H1 (cell line): ENCODE measurements around the gene ZNF808. TPM values are rescaled to one million over a fixed set of nuclear protein-coding genes. Genes with fewer than 3 reads are reported as not detected.

Experiments used
- ASH2L ChIP-seq: fragments of 200-600, 300-600 bp; sonication (generic); IDR thresholded peaks from one replicate; pipeline ENCODE4 v1.7.1; 2017; ENCODE audit warnings: low read length
- BACH1 ChIP-seq: IDR thresholded peaks from 2 replicates; pipeline ENCODE4 v1.6.1; 2012; ENCODE audit warnings: low read length, improper control_type of control experiment
- BCL11A ChIP-seq, 2 experiments: IDR thresholded peaks; one replicate each; pipeline ENCODE4 v1.6.1; 2011; ENCODE audit warnings: low read depth in 2 of 2, low read length in 2 of 2, mild to moderate bottlenecking in 2 of 2
- E2F6 ChIP-seq: IDR thresholded peaks from 2 replicates; pipeline ENCODE4 v1.6.1; 2012; ENCODE audit warnings: inconsistent platforms
- FOSL1 ChIP-seq: IDR thresholded peaks from 2 replicates; pipeline ENCODE4 v1.6.1; 2011; ENCODE audit warnings: mild to moderate bottlenecking, low read depth, low read length, moderate library complexity; ENCODE audit not compliant: insufficient read depth
- JUND ChIP-seq: IDR thresholded peaks from 2 replicates; pipeline ENCODE4 v1.6.1; 2011; ENCODE audit warnings: mild to moderate bottlenecking, improper control_type of control experiment, low read length
- KDM4A ChIP-seq: IDR thresholded peaks from one replicate; pipeline ENCODE4 v1.7.1; 2012; ENCODE audit warnings: low read depth, mild to moderate bottlenecking, moderate library complexity, low read length, inconsistent platforms; ENCODE audit not compliant: severe bottlenecking
- PHF8 ChIP-seq: fragments of 200-600 bp; sonication (generic); conservative IDR thresholded peaks from 2 replicates; pipeline ENCODE4 v1.7.1; 2012; ENCODE audit warnings: low read depth, mild to moderate bottlenecking, inconsistent platforms, low read length, moderate library complexity
- POLR2A ChIP-seq, 2 experiments: IDR thresholded peaks; 1 replicate in 1 of 2; 2 replicates in 1 of 2; pipeline ENCODE4 v1.6.1; 2011; ENCODE audit warnings: low read depth in 2 of 2, low read length in 2 of 2, mild to moderate bottlenecking in 2 of 2; ENCODE audit errors: control extremely low read depth in 1 of 2
- SAP30 ChIP-seq: fragments of 300-600 bp; sonication (generic); IDR thresholded peaks from 2 replicates; pipeline ENCODE4 v1.7.1; 2012; ENCODE audit warnings: low read length, moderate library complexity, mild to moderate bottlenecking, inconsistent platforms; ENCODE audit not compliant: insufficient read depth, insufficient replicate concordance
- SIN3A ChIP-seq, 2 experiments: IDR thresholded peaks in 1 of 2; conservative IDR thresholded peaks in 1 of 2; 2 replicates each; pipeline ENCODE4 v1.6.1; 2011 to 2012; ENCODE audit warnings: low read length in 2 of 2, improper control_type of control experiment in 1 of 2, low read depth in 1 of 2, mild to moderate bottlenecking in 1 of 2
- SP1 ChIP-seq: IDR thresholded peaks from 2 replicates; pipeline ENCODE4 v1.6.1; 2011; ENCODE audit warnings: low read depth, low read length
- TAF7 ChIP-seq: optimal IDR thresholded peaks from 2 replicates; pipeline ENCODE3; 2011; ENCODE audit warnings: low read depth, mild to moderate bottlenecking, inconsistent platforms, low read length, moderate library complexity, borderline replicate concordance
- polyA plus RNA-seq, 7 experiments: library from polyadenylated mRNA; depleted of rRNA in 3 of 7; stranded (reverse) in 5 of 7; unstranded in 2 of 7; fragments of >200 nt in 5 of 7; fragments of 200-250 nt in 2 of 7; gene quantifications; 1 replicate in 5 of 7; 2 replicates in 1 of 7; 4 replicates in 1 of 7; pipeline versions ENCODE4 v1.2.1 to v1.2.3, GENCODE V29; 2011 to 2013; ENCODE audit warnings: missing spikeins in 2 of 7, mixed read lengths in 2 of 7
- total RNA-seq: library from RNA; stranded (reverse); fragmentation: NEBNext Ultra II Directional; extraction: Animal tissue kit (Norgen Biotek cat#: 25700); gene quantifications from 2 replicates; pipeline ENCODE4 v1.2.1, GENCODE V29; 2021

Gene ZNF808
- total and polyA plus RNA-seq, 2 of the 8 experiments (the other 6 are each of a cell fraction or from before 2014, with no cell fraction given): 3.9 to 25.9 TPM

- TF ChIP-seq SP1 (peak; percentile 17; the same call in 1 of the 2 replicates), FOSL1 (no peak), POLR2A (IDR thresholded peaks at IDR 0.05; ENCODE audit: control extremely low read depth in 1 of 2, low read depth in 2 of 2, low read length in 2 of 2) (peak; percentile 44 to 52), TAF7 (peak; percentile 31), JUND (no peak), KDM4A (peak; percentile 71), BACH1 (no peak), PHF8 (peak; percentile 72), E2F6 (peak; percentile 49; the same call in 1 of the 2 replicates), BCL11A (IDR thresholded peaks at IDR 0.05; ENCODE audit: low read depth in 2 of 2, low read length in 2 of 2) (no peak), SIN3A (conservative IDR thresholded peaks at IDR 0.05 in 1 of 2, IDR thresholded peaks at IDR 0.05 in 1 of 2; ENCODE audit: low read depth in 1 of 2, low read length in 2 of 2) (peak in 1 of 2 experiments; percentile 72; a peak in 2 of 4 replicates), SAP30 (peak; percentile 49), ASH2L (peak; percentile 65)
Observed at GRCh38 chr19:52535771-52536447, 8.4 kb downstream of the ZNF808 start (continued).
